ENCODE results near the gene SLC25A29. TPM values are rescaled to one million over a fixed set of nuclear protein-coding genes. Genes with fewer than 3 reads are reported as not detected.

Gene SLC25A29
- total RNA-seq, 2 donors from 2014 or later, result 234 to 263 TPM

DNA sequence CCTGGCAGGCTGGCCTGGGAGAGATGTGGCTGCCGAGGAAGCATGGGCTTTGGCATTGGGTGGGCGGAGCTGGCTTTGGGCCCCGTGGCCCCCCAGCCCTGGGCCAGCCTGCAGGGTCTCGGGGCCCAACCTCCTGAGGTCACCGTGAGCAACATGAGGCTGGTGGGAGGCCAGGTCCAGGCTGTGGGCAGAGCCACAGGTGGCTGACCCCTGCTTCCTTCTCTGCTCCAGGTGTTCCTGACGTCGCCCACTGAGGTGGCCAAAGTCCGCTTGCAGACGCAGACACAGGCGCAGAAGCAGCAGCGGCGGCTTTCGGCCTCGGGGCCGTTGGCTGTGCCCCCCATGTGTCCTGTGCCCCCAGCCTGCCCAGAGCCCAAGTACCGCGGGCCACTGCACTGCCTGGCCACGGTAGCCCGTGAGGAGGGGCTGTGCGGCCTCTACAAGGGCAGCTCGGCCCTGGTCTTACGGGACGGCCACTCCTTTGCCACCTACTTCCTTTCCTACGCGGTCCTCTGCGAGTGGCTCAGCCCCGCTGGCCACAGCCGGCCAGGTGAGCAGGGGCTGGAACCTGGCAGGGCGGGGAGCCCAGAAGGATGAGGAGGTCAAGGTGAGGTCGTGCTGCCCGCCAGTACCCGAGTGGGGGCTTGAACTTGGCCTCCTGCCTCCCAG lies 22.4 kb upstream of the SLC25A29 start:
- H3K27ac ChIP-seq (ENCODE audit: low read depth, low read length), result no peak overlapping the region
- Mint-ChIP-seq H3K9me3 (no peaks in the 10 kb centered on the region), H3K4me1 (peaks cover 2% of the 10 kb centered on the region), H3K36me3 (ENCODE audit: low read depth) (peaks cover 2% of the 10 kb centered on the region), H3K4me3 (no peak overlapping the region), H3K27ac (no peak overlapping the region), H3K27me3 (ENCODE audit: insufficient read depth) (peaks cover 3% of the 10 kb centered on the region)
- WGBS, 2 experiments (ENCODE audit: insufficient coverage in 1 of 2, insufficient read length in 1 of 2), result 93 to 96% methylated on average over 23 to 32 of the region's 32 CpGs
- TF ChIP-seq, protein P1, sequence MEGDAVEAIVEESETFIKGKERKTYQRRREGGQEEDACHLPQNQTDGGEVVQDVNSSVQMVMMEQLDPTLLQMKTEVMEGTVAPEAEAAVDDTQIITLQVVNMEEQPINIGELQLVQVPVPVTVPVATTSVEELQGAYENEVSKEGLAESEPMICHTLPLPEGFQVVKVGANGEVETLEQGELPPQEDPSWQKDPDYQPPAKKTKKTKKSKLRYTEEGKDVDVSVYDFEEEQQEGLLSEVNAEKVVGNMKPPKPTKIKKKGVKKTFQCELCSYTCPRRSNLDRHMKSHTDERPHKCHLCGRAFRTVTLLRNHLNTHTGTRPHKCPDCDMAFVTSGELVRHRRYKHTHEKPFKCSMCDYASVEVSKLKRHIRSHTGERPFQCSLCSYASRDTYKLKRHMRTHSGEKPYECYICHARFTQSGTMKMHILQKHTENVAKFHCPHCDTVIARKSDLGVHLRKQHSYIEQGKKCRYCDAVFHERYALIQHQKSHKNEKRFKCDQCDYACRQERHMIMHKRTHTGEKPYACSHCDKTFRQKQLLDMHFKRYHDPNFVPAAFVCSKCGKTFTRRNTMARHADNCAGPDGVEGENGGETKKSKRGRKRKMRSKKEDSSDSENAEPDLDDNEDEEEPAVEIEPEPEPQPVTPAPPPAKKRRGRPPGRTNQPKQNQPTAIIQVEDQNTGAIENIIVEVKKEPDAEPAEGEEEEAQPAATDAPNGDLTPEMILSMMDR (conservative IDR thresholded peaks at IDR 0.05), result no peak
- DNase-seq, result peak; percentile 46
- no peaks in the 10 kb centered on the region for H3K9me3 ChIP-seq (ENCODE audit: control insufficient read depth, low read length)
- no peak overlapping the region for H3K4me3 ChIP-seq (ENCODE audit: low read length)
- no peaks in the 10 kb centered on the region for H3K27me3 ChIP-seq (ENCODE audit: control insufficient read depth, insufficient read depth, low read length, poor library complexity, severe bottlenecking)
- no peaks in the 10 kb centered on the region for H3K4me1 ChIP-seq (ENCODE audit: control insufficient read depth, insufficient read depth, low read length)
- no peak overlapping the region for H3K9ac ChIP-seq (ENCODE audit: extremely low read depth, low read length, poor library complexity, severe bottlenecking)
- H3K36me3 ChIP-seq (ENCODE audit: control insufficient read depth, insufficient read depth, low read length), result peaks cover 13% of the 10 kb centered on the region

DNA sequence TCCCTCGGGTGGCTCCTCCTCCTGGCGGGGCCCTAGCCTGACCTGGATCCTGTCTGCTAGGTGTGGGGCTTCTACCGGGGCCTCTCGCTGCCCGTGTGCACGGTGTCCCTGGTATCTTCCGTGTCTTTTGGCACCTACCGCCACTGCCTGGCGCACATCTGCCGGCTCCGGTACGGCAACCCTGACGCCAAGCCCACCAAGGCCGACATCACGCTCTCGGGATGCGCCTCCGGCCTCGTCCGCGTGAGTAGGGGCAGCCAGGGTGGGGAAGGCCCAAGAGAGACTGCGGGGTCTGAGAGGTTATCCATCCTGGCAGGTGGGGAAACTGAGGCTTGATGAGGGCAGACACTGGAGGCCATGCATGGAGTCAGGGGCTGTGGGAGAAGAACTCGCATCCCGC lies 20.9 kb upstream of the SLC25A29 start:
- Histone ChIP-seq H3K9me3 (ENCODE audit: control insufficient read depth, low read length) (no peaks in the 10 kb centered on the region), H3K27me3 (ENCODE audit: control insufficient read depth, insufficient read depth, low read length, poor library complexity, severe bottlenecking) (no peaks in the 10 kb centered on the region), H3K4me1 (ENCODE audit: control insufficient read depth, insufficient read depth, low read length) (no peaks in the 10 kb centered on the region), H3K4me3 (ENCODE audit: low read length) (no peak overlapping the region), H3K36me3 (ENCODE audit: control insufficient read depth, insufficient read depth, low read length) (no peaks in the 10 kb centered on the region), H3K9ac (ENCODE audit: extremely low read depth, low read length, poor library complexity, severe bottlenecking) (no peak overlapping the region), H3K27ac (ENCODE audit: low read depth, low read length) (no peak overlapping the region)
- TF ChIP-seq, protein P1 (conservative IDR thresholded peaks at IDR 0.05), result no peak
- WGBS, 2 experiments (ENCODE audit: insufficient coverage in 1 of 2, insufficient read length in 1 of 2), result 96 to 99% methylated on average over 12 to 24 of the region's 24 CpGs
- peak; percentile 39 for DNase-seq
- Mint-ChIP-seq H3K4me3 (no peak overlapping the region), H3K27me3 (ENCODE audit: insufficient read depth) (peaks cover 3% of the 10 kb centered on the region), H3K27ac (no peak overlapping the region), H3K36me3 (ENCODE audit: low read depth) (no peaks in the 10 kb centered on the region), H3K4me1 (peaks cover 2% of the 10 kb centered on the region), H3K9me3 (no peaks in the 10 kb centered on the region)

DNA sequence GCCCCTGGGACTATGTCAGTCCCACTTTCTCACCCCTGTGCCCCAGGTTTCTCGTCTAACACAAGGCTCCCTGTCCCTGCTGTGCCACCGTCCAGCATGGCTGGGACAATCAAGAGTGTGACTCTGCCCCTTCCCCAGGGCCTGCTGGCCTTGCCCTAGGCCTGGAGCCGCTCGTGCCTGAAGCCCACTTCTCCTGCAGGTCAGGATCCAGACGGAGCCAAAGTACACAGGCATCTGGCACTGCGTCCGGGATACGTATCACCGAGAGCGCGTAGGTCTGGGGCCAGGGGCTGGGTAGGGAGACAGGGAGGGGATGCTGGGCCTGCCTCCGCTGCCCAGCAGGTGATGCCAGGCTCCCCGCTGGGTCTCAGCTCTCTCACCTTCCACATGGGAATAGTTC lies 19.7 kb upstream of the SLC25A29 start:
- Histone ChIP-seq H3K4me1 (ENCODE audit: control insufficient read depth, insufficient read depth, low read length) (no peaks in the 10 kb centered on the region), H3K9ac (ENCODE audit: extremely low read depth, low read length, poor library complexity, severe bottlenecking) (no peak overlapping the region), H3K36me3 (ENCODE audit: control insufficient read depth, insufficient read depth, low read length) (no peaks in the 10 kb centered on the region), H3K27ac (ENCODE audit: low read depth, low read length) (no peak overlapping the region), H3K27me3 (ENCODE audit: control insufficient read depth, insufficient read depth, low read length, poor library complexity, severe bottlenecking) (no peaks in the 10 kb centered on the region), H3K4me3 (ENCODE audit: low read length) (no peak overlapping the region), H3K9me3 (ENCODE audit: control insufficient read depth, low read length) (no peaks in the 10 kb centered on the region)
- H3K27me3 Mint-ChIP-seq (ENCODE audit: insufficient read depth), result peaks cover 3% of the 10 kb centered on the region
- H3K9me3 Mint-ChIP-seq, result no peaks in the 10 kb centered on the region
- peaks cover 2% of the 10 kb centered on the region for H3K4me1 Mint-ChIP-seq
- no peak overlapping the region for H3K27ac Mint-ChIP-seq
- 75 to 93% methylated on average over 3 to 13 of the region's 13 CpGs for WGBS, 2 experiments (ENCODE audit: insufficient coverage in 1 of 2, insufficient read length in 1 of 2)
- no peak for DNase-seq
- no peak overlapping the region for H3K4me3 Mint-ChIP-seq
- TF ChIP-seq, protein P1 (conservative IDR thresholded peaks at IDR 0.05), result no peak
- H3K36me3 Mint-ChIP-seq (ENCODE audit: low read depth), result no peaks in the 10 kb centered on the region

Data from endodermal cell (in vitro differentiated cells).